Measurements from ENCODE around the gene UBQLN4. TPM values are rescaled to one million over a fixed set of nuclear protein-coding genes. Genes with fewer than 3 reads are reported as not detected.

Gene UBQLN4
- total RNA-seq, 1 experiment from 2014 or later, result 75.2 TPM

- ChIA-PET CTCF (interaction anchor here (0.6 to 0.7 kb wide), 2 partner anchors 56 to 81 kb away, joined by 4 to 10 read pairs; no protein-coding TSS in a partner anchor), POLR2A (ENCODE audit: low non-redundant PET) (no interaction called here)
- H3K4me1 ChIP-seq (ENCODE audit: insufficient read depth, low read length, poor library complexity, severe bottlenecking), result peaks cover 11% of the 10 kb centered on the region
- no peak overlapping the region for H3K27ac ChIP-seq (ENCODE audit: low read depth, low read length, poor library complexity, severe bottlenecking)
- TF ChIP-seq EZH2 (IDR thresholded peaks at IDR 0.05; ENCODE audit: borderline replicate concordance, low read depth, low read length, poor library complexity, severe bottlenecking) (no peak), CTCF (conservative IDR thresholded peaks at IDR 0.05; ENCODE audit: low read depth, low read length) (no peak)
- BruUV-seq (replicated peaks), result no TSS peak
- DNase-seq (ENCODE audit: low spot score), result no peak
- H3K4me3 ChIP-seq (ENCODE audit: low read depth, low read length, poor library complexity, severe bottlenecking), result no peak overlapping the region
- no peaks in the 10 kb centered on the region for H3K27me3 ChIP-seq (replicated peaks; ENCODE audit: insufficient read depth, low read depth, low read length, poor library complexity)
- intact Hi-C loops (cut with micrococcal nuclease; ENCODE audit: unreplicated experiment), result no loop called here
- no peaks in the 10 kb centered on the region for H3K9me3 ChIP-seq (ENCODE audit: low read depth, low read length, poor library complexity, severe bottlenecking)
- no peaks in the 10 kb centered on the region for H3K36me3 ChIP-seq (ENCODE audit: insufficient read depth, low read length, poor library complexity, severe bottlenecking)
Observed at GRCh38 chr1:156063997-156064285, 10.3 kb upstream of the UBQLN4 start.

GRCh38 chr1:156062189-156062588 lies 8.6 kb upstream of the UBQLN4 start:
- H3K4me3 ChIP-seq (ENCODE audit: low read depth, low read length, poor library complexity, severe bottlenecking), result no peak overlapping the region
- no peaks in the 10 kb centered on the region for H3K36me3 ChIP-seq (ENCODE audit: insufficient read depth, low read length, poor library complexity, severe bottlenecking)
- BruUV-seq (replicated peaks), result no TSS peak
- intact Hi-C loops (cut with micrococcal nuclease; ENCODE audit: unreplicated experiment), result no loop called here
- H3K27ac ChIP-seq (ENCODE audit: low read depth, low read length, poor library complexity, severe bottlenecking), result no peak overlapping the region
- CTCF ChIA-PET, result no interaction called here
- no peak for DNase-seq (ENCODE audit: low spot score)
- POLR2A ChIA-PET (ENCODE audit: low non-redundant PET), result no interaction called here
- peaks cover 11% of the 10 kb centered on the region for H3K4me1 ChIP-seq (ENCODE audit: insufficient read depth, low read length, poor library complexity, severe bottlenecking)
- TF ChIP-seq EZH2 (IDR thresholded peaks at IDR 0.05; ENCODE audit: borderline replicate concordance, low read depth, low read length, poor library complexity, severe bottlenecking) (no peak), CTCF (conservative IDR thresholded peaks at IDR 0.05; ENCODE audit: low read depth, low read length) (no peak)
- no peaks in the 10 kb centered on the region for H3K27me3 ChIP-seq (replicated peaks; ENCODE audit: insufficient read depth, low read depth, low read length, poor library complexity)
- no peaks in the 10 kb centered on the region for H3K9me3 ChIP-seq (ENCODE audit: low read depth, low read length, poor library complexity, severe bottlenecking)

GRCh38 chr1:156060937-156061636 lies 7.5 kb upstream of the UBQLN4 start, which contains the start of gene RAB25:
TSS of gene RAB25 (plus strand) at chr1:156061160. CDS start at chr1:156061401, 241 bp downstream.
- peak; percentile 71 for DNase-seq (ENCODE audit: low spot score)
- intact Hi-C loops (cut with micrococcal nuclease; ENCODE audit: unreplicated experiment), result no loop called here
- no peaks in the 10 kb centered on the region for H3K36me3 ChIP-seq (ENCODE audit: insufficient read depth, low read length, poor library complexity, severe bottlenecking)
- H3K4me3 ChIP-seq (ENCODE audit: low read depth, low read length, poor library complexity, severe bottlenecking), result no peak within 1 kb of the TSS
- TF ChIP-seq CTCF (conservative IDR thresholded peaks at IDR 0.05; ENCODE audit: low read depth, low read length), result no peak
- no peak for TF ChIP-seq EZH2 (IDR thresholded peaks at IDR 0.05; ENCODE audit: borderline replicate concordance, low read depth, low read length, poor library complexity, severe bottlenecking)
- POLR2A ChIA-PET (ENCODE audit: low non-redundant PET), result interaction anchor here (0.6 to 0.7 kb wide), 2 partner anchors 53 to 316 kb away, joined by 3 read pairs; no protein-coding TSS in a partner anchor
- peak within 1 kb of the TSS; percentile 64 for H3K27ac ChIP-seq (ENCODE audit: low read depth, low read length, poor library complexity, severe bottlenecking)
- no peaks in the 10 kb centered on the region for H3K27me3 ChIP-seq (replicated peaks; ENCODE audit: insufficient read depth, low read depth, low read length, poor library complexity)
- H3K4me1 ChIP-seq (ENCODE audit: insufficient read depth, low read length, poor library complexity, severe bottlenecking), result peaks cover 13% of the 10 kb centered on the region
- no peaks in the 10 kb centered on the region for H3K9me3 ChIP-seq (ENCODE audit: low read depth, low read length, poor library complexity, severe bottlenecking)
- BruUV-seq (replicated peaks), result no TSS peak
- CTCF ChIA-PET, result interaction anchor here (0.6 kb wide), 1 partner anchor 13 kb away, joined by 3 read pairs; no protein-coding TSS in a partner anchor

All from A673 (cell line).